K562 (cell line): Measurements from ENCODE around the gene SPTLC1. TPM values are rescaled to one million over a fixed set of nuclear protein-coding genes. Genes with fewer than 3 reads are reported as not detected.

Source experiments
- ATAC-seq: fragments of 200-7000 bp; cut with Tn5 transposase; 3 replicates; pipeline ENCODE4 v1.9.1; 2020; ENCODE audit warnings: moderate library complexity
- BruUV-seq: library from RNA; stranded (reverse); fragments of 400-500 nt; replicated peaks from 2 replicates; lab custom pipeline; 2021; lab: Mats Ljungman, UMichigan
- CTCF ChIA-PET: fragments of 300-600 bp; formaldehyde crosslinking; extraction: SDS; loops from one replicate; lab custom pipeline; 2021; ENCODE audit warnings: low intra/inter-chr PET ratio; lab: Yijun Ruan, JAX
- POLR2A ChIA-PET: fragments of 300-600, 350-650 bp; sonication (Branson Sonifier 250); formaldehyde crosslinking; extraction: SDS; loops from one replicate; lab custom pipeline; 2021; ENCODE audit warnings: antibody characterized with exemption, inconsistent platforms; lab: Yijun Ruan, JAX
- DNase-seq, 4 experiments: peaks; one replicate each; pipeline versions ENCODE4 v3.0.0 to v3.0.0-alpha.2; 2011 to 2018; ENCODE audit warnings: low spot score in 3 of 4, mixed read lengths in 3 of 4; ENCODE audit errors: extremely low read depth in 1 of 4
- FAIRE-seq: peaks from 2 replicates; lab custom pipeline; 2011; peaks lifted over from hg19 to GRCh38; lab: Jason Lieb, UNC
- H2AFZ ChIP-seq: 2 replicates; pipeline ENCODE4 v1.6.0; 2011; ENCODE audit warnings: low read depth, low read length, control low read depth, inconsistent platforms
- H3K27ac ChIP-seq: fragments of 200-600 bp; 3 replicates; pipeline ENCODE4 v1.8.0; 2011; ENCODE audit warnings: low read depth, mild to moderate bottlenecking, control low read depth, inconsistent platforms, low read length, moderate library complexity, mixed read lengths; ENCODE audit errors: extremely low read depth
- H3K27me3 ChIP-seq, 2 experiments: fragments of 300-600 bp in 1 of 2; 2 replicates in 1 of 2; 3 replicates in 1 of 2; pipeline versions ENCODE4 v1.6.0 to v1.8.0; 2011; ENCODE audit warnings: inconsistent platforms in 2 of 2, low read length in 2 of 2, mild to moderate bottlenecking in 1 of 2, mixed read lengths in 1 of 2, moderate library complexity in 1 of 2; ENCODE audit not compliant: control insufficient read depth in 2 of 2, insufficient read depth in 2 of 2
- H3K36me3 ChIP-seq: fragments of 300-600 bp; 3 replicates; pipeline ENCODE4 v1.8.0; 2011; ENCODE audit warnings: mild to moderate bottlenecking, low read length, inconsistent platforms; ENCODE audit not compliant: control insufficient read depth, insufficient read depth
- H3K4me1 ChIP-seq, 2 experiments: fragments of 200-600 bp in 1 of 2; replicated peaks in 1 of 2; 2 replicates in 1 of 2; 3 replicates in 1 of 2; pipeline versions ENCODE4 v1.5.1 to v1.8.0; 2011; ENCODE audit warnings: inconsistent platforms in 2 of 2, low read length in 2 of 2, mild to moderate bottlenecking in 1 of 2, mixed read lengths in 1 of 2, moderate library complexity in 1 of 2; ENCODE audit not compliant: control insufficient read depth in 2 of 2, insufficient read depth in 2 of 2
- H3K4me2 ChIP-seq: 2 replicates; pipeline ENCODE4 v1.6.1; 2011; ENCODE audit warnings: low read length, control low read depth, inconsistent platforms, mixed read lengths; ENCODE audit not compliant: insufficient read depth
- H3K4me3 ChIP-seq: fragments of 200-600 bp; sonication (generic), shearing (Covaris generic); 2 replicates; pipeline ENCODE4 v1.5.1; 2016; ENCODE audit warnings: control low read depth, inconsistent platforms
- H3K79me2 ChIP-seq: fragments of 200-600 bp; 3 replicates; pipeline ENCODE4 v1.8.0; 2011; ENCODE audit warnings: low read length, inconsistent platforms; ENCODE audit not compliant: control insufficient read depth, insufficient read depth
- H3K9ac ChIP-seq, 2 experiments: 2 replicates each; pipeline versions ENCODE4 v1.6.0 to v1.6.1; 2011; ENCODE audit warnings: low read depth in 2 of 2, low read length in 2 of 2, control low read depth in 1 of 2, inconsistent platforms in 1 of 2, mild to moderate bottlenecking in 1 of 2, mixed read lengths in 1 of 2; ENCODE audit not compliant: insufficient read depth in 1 of 2
- H3K9me1 ChIP-seq: one replicate; pipeline ENCODE4 v1.6.0; 2011; ENCODE audit warnings: inconsistent platforms, mild to moderate bottlenecking, low read length, moderate library complexity; ENCODE audit not compliant: control insufficient read depth, insufficient read depth
- H3K9me3 ChIP-seq: replicated peaks from 2 replicates; pipeline ENCODE4 v1.5.1; 2011; ENCODE audit warnings: low read depth, low read length, inconsistent platforms; ENCODE audit not compliant: control insufficient read depth, insufficient read depth
- H4K20me1 ChIP-seq: replicated peaks from 2 replicates; pipeline ENCODE4 v1.6.1; 2011; ENCODE audit warnings: low read length, inconsistent platforms, mixed read lengths; ENCODE audit not compliant: control insufficient read depth, insufficient read depth
- CBX1 ChIP-seq: sonication (generic); IDR thresholded peaks from 2 replicates; pipeline ENCODE4 v1.6.1; 2016; ENCODE audit warnings: antibody characterized with exemption, low read depth, mild to moderate bottlenecking
- E2F3 ChIP-seq: fragments of 250-450 bp; sonication (Bioruptor Pico); IDR thresholded peaks from 2 replicates; pipeline ENCODE4 v1.4.0; 2020; ENCODE audit warnings: mild to moderate bottlenecking
- HMGN3 ChIP-seq: IDR thresholded peaks from 2 replicates; pipeline ENCODE4 v1.6.1; 2011; ENCODE audit warnings: borderline replicate concordance, low read depth, mild to moderate bottlenecking, mixed read lengths, low read length; ENCODE audit not compliant: insufficient read length; ENCODE audit errors: extremely low read depth
- KAT7 ChIP-seq: sonication (generic); formaldehyde crosslinking; IDR thresholded peaks from 2 replicates; pipeline ENCODE4 v1.8.0; 2022; ENCODE audit warnings: missing genetic modification reagents, mild to moderate bottlenecking, borderline replicate concordance
- PCBP1 ChIP-seq: fragments of 200-400 bp; formaldehyde crosslinking; IDR thresholded peaks from 2 replicates; pipeline ENCODE4 v1.6.1; 2018; ENCODE audit warnings: mild to moderate bottlenecking, low read depth, low read length; ENCODE audit not compliant: poor library complexity, severe bottlenecking
- PHF20 ChIP-seq: fragments of 450-650 bp; IDR thresholded peaks from 2 replicates; pipeline ENCODE4 v1.6.1; 2018; ENCODE audit not compliant: partially characterized antibody
- SRSF3 ChIP-seq: fragments of 200-400 bp; formaldehyde crosslinking; IDR thresholded peaks from 2 replicates; pipeline ENCODE4 v1.6.1; 2016; ENCODE audit warnings: mild to moderate bottlenecking, low read length, moderate library complexity; ENCODE audit not compliant: insufficient read depth
- TAF9B ChIP-seq: fragments of 450-650 bp; IDR thresholded peaks from 2 replicates; pipeline ENCODE4 v1.6.1; 2018; ENCODE audit warnings: mild to moderate bottlenecking; ENCODE audit not compliant: partially characterized antibody
- TARDBP ChIP-seq: fragments of 450-650 bp; IDR thresholded peaks from 2 replicates; pipeline ENCODE4 v1.6.1; 2016
- ZNF77 ChIP-seq: fragments of 250-450 bp; sonication (Bioruptor Pico); IDR thresholded peaks from 2 replicates; pipeline ENCODE4 v1.5.0; 2020
- ZNF830 ChIP-seq: fragments of 250-450 bp; sonication (Bioruptor Pico); IDR thresholded peaks from 2 replicates; pipeline ENCODE4 v1.5.0; 2021; ENCODE audit warnings: mild to moderate bottlenecking
- ZSCAN32 ChIP-seq: fragments of 450-650 bp; formaldehyde crosslinking; IDR thresholded peaks from 2 replicates; pipeline ENCODE4 v1.4.0; 2020; ENCODE audit warnings: mild to moderate bottlenecking, moderate library complexity
- WGBS: fragments of 100-300 bp; shearing (Covaris generic); methylation state at CpG from one replicate; pipeline ENCODE4 v1.1.6; 2016; ENCODE audit warnings: low coverage, mixed read lengths; ENCODE audit not compliant: insufficient coverage; ENCODE audit errors: missing lambda C conversion rate; 5-methylcytosine and 5-hydroxymethylcytosine counted together
- in situ Hi-C: fragments of 300-500 bp; cut with MboI; formaldehyde crosslinking; loops from 4 replicates; pipeline ENCODE4 v1.15.0; 2018; ENCODE audit warnings: inconsistent platforms, mixed read lengths
- intact Hi-C: fragments of 100-400 bp; cut with micrococcal nuclease; formaldehyde crosslinking; loops from 2 replicates; pipeline ENCODE4 v1.14.2; 2022
- polyA plus RNA-seq, 8 experiments: library from polyadenylated mRNA; depleted of rRNA in 4 of 8; stranded (reverse) in 5 of 8; unstranded in 3 of 8; fragments of >200 nt; fragmentation: Nextera tagmentation in 2 of 8; fragmentation: Illumina TruSeq in 1 of 8; extraction: Ambion mirVana in 2 of 8; extraction: Trizol in 1 of 8; gene quantifications; 2 replicates each; pipeline versions ENCODE4 v1.2.1 to v1.2.3, GENCODE V29; 2011 to 2014; ENCODE audit warnings: inconsistent platforms in 1 of 8, missing spikeins in 1 of 8
- total RNA-seq, 7 experiments: library from RNA; depleted of rRNA in 6 of 7; stranded (reverse); fragments of >200 nt in 6 of 7; fragmentation: Illumina TruSeq in 2 of 7; extraction: Trizol in 2 of 7; gene quantifications; 2 replicates each; pipeline versions ENCODE4 v1.2.1 to v1.2.3, GENCODE V29; 2011 to 2021; ENCODE audit warnings: low replicate concordance in 1 of 7
- TF ChIP-seq, protein P1 (sequence below): sonication (generic); formaldehyde crosslinking; IDR thresholded peaks from 2 replicates; pipeline ENCODE4 v1.8.0; 2022; ENCODE audit warnings: missing genetic modification reagents, mild to moderate bottlenecking, moderate library complexity, borderline replicate concordance
- TF ChIP-seq, protein P2 (sequence below): fragments of 200-800 bp; sonication (Bioruptor generic); IDR thresholded peaks from 2 replicates; pipeline ENCODE4 v1.6.1; 2017; ENCODE audit warnings: missing genetic modification characterization, missing compliant biosample characterization

The SPTLC1 gene
- total and polyA plus RNA-seq, 9 of the 15 experiments (the other 6 are each of a cell fraction or from before 2014, with no cell fraction given): 58.8 to 125 (median 84.5) TPM

DNA sequence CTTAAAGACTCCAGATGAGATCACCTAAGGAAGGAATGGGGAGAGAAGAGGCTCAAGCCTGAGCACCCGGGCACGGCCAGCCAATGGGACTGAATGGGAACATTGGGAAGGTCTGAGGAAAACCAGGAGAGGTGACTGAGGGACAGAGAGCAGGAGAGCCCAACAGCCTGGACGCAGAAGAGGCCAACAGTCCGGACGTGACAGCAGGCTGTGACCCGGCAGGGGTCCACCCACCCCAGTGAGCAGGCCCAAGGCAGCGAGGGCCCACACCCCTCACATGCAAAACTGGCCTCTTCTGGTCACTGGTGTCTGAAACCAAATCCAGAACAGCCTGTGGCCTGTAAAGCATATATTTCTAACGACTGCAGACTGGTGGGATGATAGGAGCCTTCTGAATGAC is 7.6 kb upstream of the SPTLC1 start:
- intact Hi-C loops: no loop called here
- in situ Hi-C loops: no loop called here
- no peak for TF ChIP-seq PHF20
- no peak for TF ChIP-seq ZSCAN32 (CRISPR knock-in tag)
- TF ChIP-seq TAF9B: no peak
- no peak for TF ChIP-seq E2F3 (CRISPR knock-in tag)
- TF ChIP-seq SRSF3: no peak
- Histone ChIP-seq H3K36me3 (no peaks in the 10 kb centered on the region), H3K4me1 (peaks cover 2 to 4% of the 10 kb centered on the region in 2 experiments; a peak in 4 of 5 replicates), H3K4me3 (no peak overlapping the region), H3K27ac (no peak overlapping the region), H3K9ac (peak overlapping the region in 1 of 2 experiments; percentile 20; a peak in 1 of 4 replicates), H3K4me2 (no peak overlapping the region), H3K9me3 (no peaks in the 10 kb centered on the region), H3K79me2 (no peaks in the 10 kb centered on the region), H4K20me1 (no peaks in the 10 kb centered on the region), H3K27me3 (no peaks in the 10 kb centered on the region), H2AFZ (peak overlapping the region; percentile 73), H3K9me1 (no peaks in the 10 kb centered on the region)
- ATAC-seq (peak; percentile 63), DNase-seq (no peak), FAIRE-seq (no peak)
- CTCF ChIA-PET: no interaction called here
- 37% methylated on average over 6 of the region's 8 CpGs for WGBS
- no TSS peak for BruUV-seq
- POLR2A ChIA-PET: no interaction called here

DNA sequence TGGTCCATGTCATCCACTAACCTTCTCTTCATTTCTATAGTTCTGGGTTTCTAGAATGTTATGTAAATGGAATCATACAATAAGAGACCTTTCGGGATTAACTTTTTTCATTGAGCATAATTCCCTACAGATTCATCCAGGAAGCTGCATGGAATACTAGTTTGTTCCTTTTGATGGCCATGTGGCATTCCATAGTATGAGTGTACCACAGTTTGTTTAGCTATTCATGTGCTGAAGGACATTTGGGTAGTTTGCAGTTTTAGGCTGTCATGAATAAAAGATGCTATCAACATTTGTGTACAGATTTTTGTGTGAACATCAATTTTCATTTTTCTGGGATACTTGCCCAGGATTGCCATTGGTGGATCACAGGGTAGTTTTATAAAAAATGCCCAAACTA is 6.8 kb upstream of the SPTLC1 start:
- H3K27ac ChIP-seq: no peak overlapping the region
- intact Hi-C loops: no loop called here
- no peaks in the 10 kb centered on the region for H3K79me2 ChIP-seq
- WGBS: 60% methylated on average over 1 of the region's 1 CpG
- in situ Hi-C loops: no loop called here
- H3K36me3 ChIP-seq: no peaks in the 10 kb centered on the region
- H4K20me1 ChIP-seq: no peaks in the 10 kb centered on the region
- no peak for DNase-seq
- no peak for ATAC-seq
- H3K4me3 ChIP-seq: no peak overlapping the region
- H2AFZ ChIP-seq: 0 out of 2 replicates have a peak overlapping the region, but pooled peaks have one; percentile 73
- H3K4me2 ChIP-seq: no peak overlapping the region
- no peaks in the 10 kb centered on the region for H3K9me3 ChIP-seq
- H3K9me1 ChIP-seq: no peaks in the 10 kb centered on the region
- no peak overlapping the region for H3K9ac ChIP-seq
- ChIA-PET CTCF (no interaction called here), POLR2A (no interaction called here)
- H3K4me1 ChIP-seq: peaks cover 4% of the 10 kb centered on the region in 2 experiments; a peak in 4 of 5 replicates
- BruUV-seq: no TSS peak
- H3K27me3 ChIP-seq: no peaks in the 10 kb centered on the region
- no peak for FAIRE-seq
- TF ChIP-seq HMGN3 (no peak), CBX1 (no peak), PCBP1 (no peak), TARDBP (no peak), KAT7 (CRISPR knock-in tag) (no peak), ZNF830 (CRISPR knock-in tag) (no peak), ZNF77 (no peak)
- TF ChIP-seq, protein P1, sequence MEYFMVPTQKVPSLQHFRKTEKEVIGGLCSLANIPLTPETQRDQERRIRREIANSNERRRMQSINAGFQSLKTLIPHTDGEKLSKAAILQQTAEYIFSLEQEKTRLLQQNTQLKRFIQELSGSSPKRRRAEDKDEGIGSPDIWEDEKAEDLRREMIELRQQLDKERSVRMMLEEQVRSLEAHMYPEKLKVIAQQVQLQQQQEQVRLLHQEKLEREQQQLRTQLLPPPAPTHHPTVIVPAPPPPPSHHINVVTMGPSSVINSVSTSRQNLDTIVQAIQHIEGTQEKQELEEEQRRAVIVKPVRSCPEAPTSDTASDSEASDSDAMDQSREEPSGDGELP (CRISPR knock-in tag): no peak
- TF ChIP-seq, protein P2, sequence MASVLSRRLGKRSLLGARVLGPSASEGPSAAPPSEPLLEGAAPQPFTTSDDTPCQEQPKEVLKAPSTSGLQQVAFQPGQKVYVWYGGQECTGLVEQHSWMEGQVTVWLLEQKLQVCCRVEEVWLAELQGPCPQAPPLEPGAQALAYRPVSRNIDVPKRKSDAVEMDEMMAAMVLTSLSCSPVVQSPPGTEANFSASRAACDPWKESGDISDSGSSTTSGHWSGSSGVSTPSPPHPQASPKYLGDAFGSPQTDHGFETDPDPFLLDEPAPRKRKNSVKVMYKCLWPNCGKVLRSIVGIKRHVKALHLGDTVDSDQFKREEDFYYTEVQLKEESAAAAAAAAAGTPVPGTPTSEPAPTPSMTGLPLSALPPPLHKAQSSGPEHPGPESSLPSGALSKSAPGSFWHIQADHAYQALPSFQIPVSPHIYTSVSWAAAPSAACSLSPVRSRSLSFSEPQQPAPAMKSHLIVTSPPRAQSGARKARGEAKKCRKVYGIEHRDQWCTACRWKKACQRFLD: no peak
